AG10803 (cell line): ENCODE results near the gene TXNRD2.
A peak's percentile ranks its signal among the peaks of the same experiment; 100 is the strongest.

Experiments used
- DNase-seq: peaks from one replicate; pipeline ENCODE4 v3.0.0; 2010; ENCODE audit warnings: low read depth
- H3K4me3 ChIP-seq: 2 replicates; pipeline ENCODE4 v1.5.1; 2011; ENCODE audit warnings: mild to moderate bottlenecking, low read length, control low read depth
- CTCF ChIP-seq: conservative IDR thresholded peaks from 2 replicates; pipeline ENCODE4 v1.5.1; 2011; ENCODE audit warnings: mild to moderate bottlenecking, low read length, control low read depth, inconsistent platforms

Gene TXNRD2

GRCh38 chr22:19978748-19979147 lies 37.1 kb upstream of the TXNRD2 start:
- no peak for TF ChIP-seq CTCF
- DNase-seq = no peak
- H3K4me3 ChIP-seq = no peak overlapping the region

- H3K4me3 ChIP-seq = no peak overlapping the region
- no peak for TF ChIP-seq CTCF
- DNase-seq = no peak
Measured at GRCh38 chr22:19977296-19978243, 36.0 kb upstream of the TXNRD2 start.

GRCh38 chr22:19976671-19977070 lies 35.1 kb upstream of the TXNRD2 start:
- no peak for DNase-seq
- TF ChIP-seq CTCF = no peak
- no peak overlapping the region for H3K4me3 ChIP-seq

- no peak for DNase-seq
- TF ChIP-seq CTCF = no peak
- no peak overlapping the region for H3K4me3 ChIP-seq
Measured at GRCh38 chr22:19975707-19976035, 34.1 kb upstream of the TXNRD2 start.

- no peak for DNase-seq
- H3K4me3 ChIP-seq = no peak overlapping the region
- no peak for TF ChIP-seq CTCF
Measured at GRCh38 chr22:19974935-19975706, 33.5 kb upstream of the TXNRD2 start.

- peak; percentile 48 for DNase-seq
- TF ChIP-seq CTCF = no peak
- H3K4me3 ChIP-seq = no peak overlapping the region
Measured at GRCh38 chr22:19974268-19974861, 32.7 kb upstream of the TXNRD2 start.
